ENCODE results near the gene TNFRSF1A.

Gene TNFRSF1A

DNA sequence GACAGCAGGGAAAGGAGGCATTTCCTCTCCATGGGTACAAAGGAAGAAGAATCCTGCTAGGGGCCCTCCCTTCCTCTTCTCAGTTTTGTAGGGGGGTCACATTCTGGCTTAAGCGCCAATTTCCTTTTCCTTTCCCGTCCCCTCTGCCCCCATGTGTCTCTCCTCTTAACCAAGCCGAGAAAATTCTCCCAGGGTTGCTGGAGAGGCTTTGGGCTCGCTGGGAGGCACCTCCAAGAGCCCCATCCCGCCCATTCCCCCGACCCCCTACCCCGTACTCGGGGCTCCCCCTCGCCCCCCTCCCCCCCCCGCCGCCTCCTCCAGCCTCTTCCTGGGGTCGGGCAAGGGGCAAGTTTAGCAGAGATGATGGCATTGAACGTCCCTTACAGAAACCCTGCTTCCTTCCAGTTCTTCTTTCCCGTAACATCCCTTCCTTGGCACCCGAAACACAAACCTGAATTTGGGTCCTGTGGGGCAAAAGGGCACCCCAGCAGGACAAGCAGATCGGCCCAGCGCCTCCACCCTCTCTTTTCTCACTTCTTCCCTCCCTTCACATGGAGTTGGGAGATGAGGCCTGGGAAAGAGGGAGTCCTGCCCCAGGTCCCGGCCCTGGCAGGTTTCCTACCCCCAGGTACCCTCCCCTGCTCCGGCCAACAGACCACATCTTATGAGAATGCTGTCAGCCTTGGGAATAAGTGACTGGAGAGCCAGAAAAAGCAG lies 17.7 kb downstream of the TNFRSF1A start:
- DNase-seq (ENCODE audit: low read depth in 2 of 2), result no peak

DNA sequence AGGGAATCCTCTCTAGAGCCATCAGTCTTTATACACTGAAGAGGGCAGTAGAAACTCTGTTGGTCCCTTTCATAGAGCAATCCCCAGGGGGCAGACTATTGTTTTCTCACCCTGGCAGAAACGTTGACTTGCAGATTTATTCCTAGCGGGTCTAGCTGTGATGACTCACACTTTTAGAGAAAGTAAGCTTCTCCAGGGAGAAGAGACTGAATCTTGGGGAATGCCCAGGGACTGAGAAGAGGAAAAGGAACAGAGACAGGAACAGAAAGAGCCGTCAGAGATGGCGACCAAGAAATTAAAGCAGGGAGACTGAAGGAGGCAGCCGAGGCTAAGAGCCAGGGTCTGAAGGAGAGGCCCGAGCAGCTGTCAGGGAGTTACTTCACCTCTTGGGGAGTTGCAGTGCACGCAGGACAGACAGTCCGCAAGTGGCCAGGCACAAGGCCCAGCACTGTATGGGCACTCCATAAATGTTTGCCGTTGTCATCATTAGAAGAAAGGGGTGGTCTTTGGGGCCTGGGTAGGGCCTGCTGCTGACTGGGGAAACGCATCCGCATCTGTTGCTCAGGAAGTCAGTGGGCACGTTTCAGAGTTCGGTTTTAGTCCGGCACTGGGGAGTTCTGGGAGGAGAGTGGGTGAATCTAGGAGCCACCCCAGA lies 18.4 kb downstream of the TNFRSF1A start:
- DNase-seq (ENCODE audit: low read depth in 2 of 2), result no peak

DNA sequence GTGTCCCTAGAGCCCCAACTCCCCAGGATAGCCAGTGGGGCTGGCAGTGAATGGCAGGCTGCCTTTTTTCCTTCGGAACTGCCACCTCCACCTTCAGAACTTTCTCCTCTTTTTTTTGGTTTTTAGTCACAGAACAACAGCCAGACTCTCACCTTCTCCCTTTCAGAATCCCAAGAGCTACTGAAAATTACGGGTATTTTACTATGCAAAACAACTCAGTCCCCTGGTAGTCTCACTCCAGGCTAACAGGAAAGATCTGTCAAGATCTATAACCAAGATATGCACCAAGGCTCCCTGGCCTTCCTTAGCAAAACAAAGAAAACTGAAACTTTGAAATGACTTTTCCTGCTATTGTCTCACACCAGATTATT lies 18.9 kb downstream of the TNFRSF1A start:
- no peak for DNase-seq (ENCODE audit: low read depth in 2 of 2)

DNA sequence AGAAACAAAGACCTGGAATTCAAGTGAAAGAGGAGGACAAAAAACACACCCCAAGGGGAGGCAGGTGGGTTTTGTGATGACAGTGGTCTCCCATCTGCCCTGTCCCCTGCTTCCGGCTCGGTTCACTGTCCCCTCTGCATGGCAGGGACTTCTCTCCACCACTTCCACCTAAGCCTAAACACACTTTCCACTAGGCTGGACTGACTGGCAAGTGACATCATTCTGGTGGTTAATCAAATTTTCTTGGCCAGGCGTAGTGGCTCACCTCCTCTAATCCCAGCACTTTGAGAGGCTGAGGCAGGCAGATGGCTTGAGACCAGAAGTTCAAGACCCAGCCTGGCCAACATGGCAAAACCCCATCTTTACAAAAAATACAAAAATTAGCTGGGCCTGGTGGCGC lies 19.5 kb downstream of the TNFRSF1A start:
- DNase-seq (ENCODE audit: low read depth in 2 of 2), result no peak

DNA sequence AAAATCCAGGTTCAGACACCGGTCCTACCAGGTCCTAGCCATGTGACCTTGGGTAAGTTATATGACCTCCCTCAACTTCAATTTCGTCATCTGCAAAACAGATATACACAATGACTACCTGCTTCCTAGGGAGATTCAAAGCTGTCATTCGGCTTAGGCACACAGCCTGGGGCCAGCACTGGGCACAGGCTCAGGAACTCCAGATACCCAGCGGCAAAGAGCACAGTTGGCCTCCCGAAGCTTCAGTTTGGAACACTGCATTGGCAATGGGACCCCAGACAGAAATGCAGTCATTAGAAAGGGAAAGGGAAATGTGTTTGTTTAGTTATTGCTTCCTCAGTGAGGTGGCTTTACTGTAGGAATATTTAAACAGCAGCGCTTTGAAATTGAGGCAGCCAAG lies 20.0 kb downstream of the TNFRSF1A start:
- no peak for DNase-seq (ENCODE audit: low read depth in 2 of 2)

DNA sequence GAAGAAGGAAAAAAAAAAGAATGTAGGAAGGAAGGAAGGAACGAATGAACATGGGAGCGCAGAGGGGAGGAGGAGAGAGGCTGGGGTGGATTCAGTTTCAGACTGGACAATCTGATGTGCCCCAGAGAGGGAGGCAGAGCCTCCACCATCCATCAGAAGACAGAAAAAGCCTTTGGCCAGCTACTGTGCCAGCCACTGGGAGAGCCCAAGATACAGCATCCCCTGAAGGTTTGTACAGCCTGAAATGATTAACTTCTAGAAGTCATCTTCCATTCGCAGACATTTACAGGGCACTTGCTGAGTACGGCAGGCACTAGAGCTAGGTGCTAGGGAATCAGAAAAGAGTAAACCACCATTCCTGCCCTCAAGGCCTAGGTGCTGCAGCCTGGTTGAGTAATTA lies 22.4 kb downstream of the TNFRSF1A start:
- no peak for DNase-seq (ENCODE audit: low read depth in 2 of 2)

DNA sequence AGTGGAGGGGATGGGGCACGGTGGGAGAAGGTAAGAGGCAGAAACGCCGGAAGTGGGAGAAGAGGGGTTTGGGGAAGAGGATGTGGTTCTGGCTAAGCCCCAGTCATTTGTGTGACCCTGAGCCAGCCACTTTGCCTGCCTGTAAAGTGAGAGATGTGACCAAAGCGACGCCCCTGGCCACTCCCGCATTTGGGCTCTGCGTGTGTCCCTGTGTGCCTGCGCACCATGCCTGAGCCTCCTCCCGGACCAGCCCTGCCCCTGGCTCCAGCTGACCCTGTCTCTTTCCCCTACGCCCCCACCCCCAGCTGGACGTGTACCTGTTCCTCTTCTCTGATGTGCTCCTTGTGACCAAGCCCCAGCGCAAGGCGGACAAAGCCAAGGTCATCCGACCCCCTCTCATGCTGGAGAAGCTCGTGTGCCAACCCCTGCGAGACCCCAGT lies 23.4 kb downstream of the TNFRSF1A start:
- DNase-seq (ENCODE audit: low read depth in 2 of 2), result no peak

DNA sequence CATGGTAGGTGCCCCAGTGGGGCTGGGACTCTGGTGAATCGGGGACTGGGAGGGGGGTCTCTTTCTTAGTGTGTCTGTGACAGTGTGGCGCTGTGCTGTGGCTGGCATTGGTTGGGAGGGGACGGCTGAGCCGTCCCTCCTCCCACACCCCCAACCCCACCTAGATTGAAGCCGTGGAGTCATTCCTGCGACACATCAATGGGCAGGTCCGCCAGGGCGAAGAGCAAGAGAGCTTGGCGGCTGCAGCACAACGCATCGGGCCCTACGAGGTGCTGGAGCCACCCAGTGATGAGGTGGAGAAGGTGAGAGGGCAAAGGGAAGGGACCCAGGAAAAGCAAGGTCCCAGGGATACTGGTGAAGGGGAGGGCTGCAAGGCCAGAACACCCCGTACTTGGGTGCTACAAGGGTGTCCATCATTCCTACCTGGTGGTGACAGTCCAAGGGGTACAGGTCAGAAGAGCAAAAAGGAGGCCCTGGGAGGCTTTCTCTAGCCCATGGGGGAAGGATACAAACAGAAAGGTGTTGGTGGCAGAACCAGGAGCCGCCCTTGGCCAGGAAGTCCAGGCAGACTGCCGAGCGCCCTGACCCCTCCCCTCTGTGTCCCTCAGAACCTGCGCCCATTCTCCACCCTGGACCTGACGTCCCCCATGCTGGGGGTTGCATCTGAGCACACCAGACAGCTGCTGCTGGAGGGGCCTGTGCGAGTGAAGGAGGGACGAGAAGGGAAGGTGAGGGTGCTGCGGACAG lies 24.0 kb downstream of the TNFRSF1A start:
- DNase-seq (ENCODE audit: low read depth in 2 of 2), result no peak

DNA sequence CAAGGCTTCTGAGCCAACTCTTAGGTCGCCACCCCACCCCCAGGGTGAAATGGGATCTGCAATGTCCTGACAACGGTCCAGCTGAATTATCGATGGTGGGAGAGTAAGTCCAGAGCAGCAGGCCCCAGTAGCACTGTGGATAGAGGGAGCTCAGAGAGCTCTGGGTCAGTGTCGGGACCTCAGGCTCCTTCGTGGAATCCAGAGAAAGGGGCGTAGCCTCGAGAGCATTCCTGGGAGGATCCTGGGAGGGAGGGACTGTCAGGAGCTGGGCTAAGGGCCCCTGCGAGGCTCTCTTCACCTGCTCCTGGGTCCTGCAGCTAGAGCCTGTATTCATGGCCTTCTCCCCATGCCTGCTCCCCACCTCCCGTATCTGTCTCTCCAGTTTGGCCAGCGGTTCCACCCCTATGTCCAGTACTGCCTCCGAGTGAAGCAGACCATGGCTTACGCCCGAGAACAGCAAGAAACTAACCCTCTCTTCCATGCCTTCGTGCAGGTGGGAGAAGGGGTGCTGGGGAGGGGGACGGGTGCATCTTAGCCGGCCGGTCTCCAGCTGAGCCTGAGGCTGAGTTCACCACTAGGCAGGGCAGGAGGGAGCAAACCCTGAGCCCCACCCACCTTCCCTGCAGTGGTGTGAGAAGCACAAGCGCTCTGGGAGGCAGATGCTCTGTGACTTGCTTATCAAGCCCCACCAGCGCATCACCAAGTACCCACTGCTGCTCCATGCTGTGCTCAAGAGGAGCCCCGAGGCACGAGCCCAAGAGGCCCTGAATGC lies 24.8 kb downstream of the TNFRSF1A start:
- no peak for DNase-seq (ENCODE audit: low read depth in 2 of 2)

DNA sequence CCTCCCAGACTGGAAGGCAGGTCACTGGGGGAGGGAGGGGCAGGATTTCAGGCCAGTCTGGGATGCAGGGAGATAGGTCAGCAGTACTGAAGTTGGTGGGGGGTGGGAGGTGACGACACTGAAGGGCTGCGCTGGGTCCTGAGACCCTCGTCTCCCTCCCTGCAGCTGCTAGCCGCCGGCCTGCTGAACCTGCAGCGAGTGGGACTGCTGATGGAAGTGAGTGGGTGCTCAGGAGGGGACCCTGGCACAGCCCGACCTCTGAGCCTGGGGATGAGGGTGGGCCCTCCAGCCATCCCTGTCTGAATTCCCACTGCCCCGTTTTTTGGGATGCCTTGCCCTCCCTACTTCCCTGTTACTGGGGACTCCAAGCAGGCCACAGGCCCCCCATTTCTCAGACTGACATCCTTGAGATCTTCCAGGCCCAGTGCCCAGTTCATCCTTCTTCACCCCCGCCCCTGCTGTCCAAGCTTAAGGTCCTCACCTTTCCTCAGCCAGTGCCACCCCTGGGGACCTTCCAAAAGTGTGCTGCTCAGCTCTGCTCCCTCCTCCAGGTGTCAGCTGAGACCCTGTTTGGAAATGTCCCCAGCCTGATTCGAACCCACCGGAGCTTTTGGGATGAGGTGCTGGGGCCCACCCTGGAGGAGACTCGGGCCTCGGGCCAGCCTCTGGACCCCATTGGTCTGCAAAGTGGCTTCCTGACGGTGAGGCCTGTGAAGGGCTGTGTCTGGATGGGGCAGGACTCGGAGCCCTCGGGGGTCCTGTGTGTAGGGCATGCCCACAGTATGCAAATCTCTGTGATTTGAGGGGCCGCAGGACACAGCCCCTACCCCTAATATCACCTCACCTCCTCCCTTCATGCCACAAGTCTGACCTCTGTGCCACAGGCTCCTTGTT lies 25.9 kb downstream of the TNFRSF1A start:
- DNase-seq (ENCODE audit: low read depth in 2 of 2), result no peak

DNA sequence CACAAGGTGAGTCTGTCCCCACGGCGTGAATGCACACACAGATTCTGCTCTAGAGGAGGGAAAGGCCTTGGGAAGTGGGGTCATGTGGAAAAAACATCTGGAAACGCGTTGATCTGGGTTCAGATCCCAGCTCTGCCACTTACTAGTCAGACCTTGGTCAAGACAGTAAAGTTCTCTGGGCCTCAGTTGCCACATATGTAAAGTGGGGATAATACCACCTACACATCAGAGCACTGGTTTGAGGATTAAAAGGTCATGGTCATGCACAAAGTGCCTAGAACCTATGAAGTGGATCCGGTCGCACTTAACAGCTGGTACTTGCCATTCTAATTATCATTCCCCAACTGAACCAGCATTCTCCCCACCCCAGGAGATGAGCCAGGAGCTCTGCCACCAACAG lies 26.7 kb downstream of the TNFRSF1A start:
- no peak for DNase-seq (ENCODE audit: low read depth in 2 of 2)

DNA sequence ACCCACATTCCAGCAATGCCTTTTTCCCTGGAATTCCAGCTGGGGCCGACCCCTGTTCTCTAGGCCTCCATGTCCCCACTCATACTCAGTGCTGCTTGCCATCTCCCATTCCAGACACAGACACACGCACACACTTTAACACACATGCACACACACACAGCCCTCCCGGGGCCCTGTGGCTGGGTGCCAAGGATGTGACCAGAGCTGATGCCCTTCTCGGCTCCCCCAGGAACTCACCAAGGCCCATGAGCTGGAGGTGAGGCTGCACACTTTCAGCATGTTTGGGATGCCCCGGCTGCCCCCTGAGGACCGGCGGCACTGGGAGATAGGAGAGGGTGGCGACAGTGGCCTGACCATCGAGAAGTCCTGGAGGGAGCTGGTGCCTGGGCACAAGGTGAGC lies 27.1 kb downstream of the TNFRSF1A start:
- no peak for DNase-seq (ENCODE audit: low read depth in 2 of 2)

DNA sequence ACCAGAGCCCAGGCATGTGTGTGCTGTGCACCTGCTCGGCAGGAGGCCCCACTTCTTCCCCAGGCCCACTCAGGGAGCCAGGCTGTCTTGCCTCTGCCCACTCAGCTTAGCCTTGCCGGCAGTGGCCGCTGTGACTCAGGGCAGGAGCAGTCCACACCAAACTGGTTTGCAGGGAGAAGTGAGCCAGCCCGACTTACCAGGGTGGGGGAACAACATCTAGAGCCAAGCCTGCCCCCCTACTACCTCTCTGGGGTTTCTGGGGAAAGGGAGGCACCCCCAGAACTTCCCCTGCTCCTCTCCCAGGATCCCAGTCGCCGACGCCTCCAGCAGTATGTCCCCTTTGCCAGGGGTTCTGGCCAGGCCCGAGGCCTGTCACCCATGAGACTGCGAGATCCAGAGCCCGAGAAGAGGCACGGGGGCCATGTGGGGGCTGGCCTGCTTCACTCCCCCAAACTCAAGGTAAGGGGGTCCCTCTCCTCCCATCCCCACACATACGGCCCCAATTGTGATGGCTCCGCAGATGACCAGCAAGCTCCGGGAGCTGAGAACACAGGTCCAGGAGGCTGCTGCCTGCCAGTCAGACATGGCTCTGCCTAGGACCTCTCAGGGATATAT lies 28.4 kb downstream of the TNFRSF1A start:
- no peak for DNase-seq (ENCODE audit: low read depth in 2 of 2)

DNA sequence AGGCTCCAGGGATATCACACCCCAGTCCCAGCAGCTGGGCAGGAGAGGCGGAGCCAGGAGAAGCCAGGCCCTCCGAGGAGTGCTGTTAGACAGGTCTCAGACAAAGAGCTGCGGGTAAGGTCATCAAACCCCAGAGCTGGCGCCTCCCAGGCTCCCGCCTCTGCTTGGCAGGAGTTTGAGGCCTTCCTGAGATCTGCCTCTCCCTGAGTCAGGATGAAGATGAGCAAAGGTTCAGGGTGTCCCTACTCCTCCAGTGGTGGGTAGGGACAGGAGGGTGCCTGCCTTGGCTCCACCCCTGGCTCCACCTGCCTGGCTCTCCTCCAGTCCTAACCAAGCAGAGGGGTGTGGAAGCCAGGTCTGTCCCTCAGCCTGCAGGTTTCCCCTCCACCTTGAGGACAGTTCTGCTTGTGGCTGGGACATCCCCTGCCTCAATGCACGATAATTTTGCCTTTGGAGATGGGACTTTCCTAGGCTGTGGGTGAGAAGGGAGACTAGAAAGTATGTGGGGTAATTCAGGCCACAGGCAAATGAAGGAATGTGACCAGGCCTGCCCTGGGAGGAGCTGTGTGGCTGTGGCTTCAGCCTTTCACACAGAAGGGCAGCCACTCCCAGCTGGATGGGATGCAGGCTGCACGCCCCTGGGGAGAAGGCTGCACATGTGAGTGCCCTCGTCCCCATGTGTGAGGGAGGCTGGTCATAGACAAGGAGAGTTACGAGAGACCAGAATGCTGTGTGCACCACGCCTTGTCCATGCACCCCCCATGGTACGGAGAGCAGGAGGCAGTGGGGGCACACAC lies 29.1 kb downstream of the TNFRSF1A start:
- DNase-seq (ENCODE audit: low read depth in 2 of 2), result no peak

DNA sequence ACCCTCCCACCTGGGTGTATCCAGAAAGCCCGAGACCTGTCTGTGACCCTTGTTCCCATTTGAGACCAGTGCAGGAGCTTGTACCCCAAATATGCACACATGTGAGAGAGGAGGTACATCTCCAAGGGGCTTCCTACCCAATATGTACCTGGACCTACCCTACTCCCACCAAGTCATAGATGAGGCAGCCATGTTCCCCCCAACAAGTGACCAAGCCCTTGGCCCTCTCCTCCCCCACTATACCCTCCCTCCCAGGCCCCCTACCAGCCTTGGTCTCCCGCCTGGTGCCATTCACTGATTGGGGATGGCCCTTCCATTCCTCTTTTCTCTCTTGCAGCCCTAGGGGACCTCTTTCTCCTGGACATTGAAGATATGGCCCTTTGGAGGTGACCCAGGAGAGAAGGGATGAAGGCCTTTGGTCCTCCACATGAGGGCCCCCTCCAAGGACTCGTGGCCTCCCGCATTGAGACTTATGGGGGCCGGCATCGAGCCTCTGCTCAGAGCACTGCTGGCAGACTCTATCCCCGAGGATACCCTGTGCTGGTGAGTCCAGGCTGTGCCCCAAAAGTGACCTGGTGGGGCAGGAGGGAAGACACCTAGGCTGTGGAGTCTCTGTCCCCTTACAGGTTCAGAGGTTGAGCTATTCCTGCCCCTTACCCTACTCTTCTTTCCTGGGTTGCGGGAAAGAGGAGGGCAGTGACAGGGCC lies 29.9 kb downstream of the TNFRSF1A start:
- DNase-seq (ENCODE audit: low read depth in 2 of 2), result no peak

DNA sequence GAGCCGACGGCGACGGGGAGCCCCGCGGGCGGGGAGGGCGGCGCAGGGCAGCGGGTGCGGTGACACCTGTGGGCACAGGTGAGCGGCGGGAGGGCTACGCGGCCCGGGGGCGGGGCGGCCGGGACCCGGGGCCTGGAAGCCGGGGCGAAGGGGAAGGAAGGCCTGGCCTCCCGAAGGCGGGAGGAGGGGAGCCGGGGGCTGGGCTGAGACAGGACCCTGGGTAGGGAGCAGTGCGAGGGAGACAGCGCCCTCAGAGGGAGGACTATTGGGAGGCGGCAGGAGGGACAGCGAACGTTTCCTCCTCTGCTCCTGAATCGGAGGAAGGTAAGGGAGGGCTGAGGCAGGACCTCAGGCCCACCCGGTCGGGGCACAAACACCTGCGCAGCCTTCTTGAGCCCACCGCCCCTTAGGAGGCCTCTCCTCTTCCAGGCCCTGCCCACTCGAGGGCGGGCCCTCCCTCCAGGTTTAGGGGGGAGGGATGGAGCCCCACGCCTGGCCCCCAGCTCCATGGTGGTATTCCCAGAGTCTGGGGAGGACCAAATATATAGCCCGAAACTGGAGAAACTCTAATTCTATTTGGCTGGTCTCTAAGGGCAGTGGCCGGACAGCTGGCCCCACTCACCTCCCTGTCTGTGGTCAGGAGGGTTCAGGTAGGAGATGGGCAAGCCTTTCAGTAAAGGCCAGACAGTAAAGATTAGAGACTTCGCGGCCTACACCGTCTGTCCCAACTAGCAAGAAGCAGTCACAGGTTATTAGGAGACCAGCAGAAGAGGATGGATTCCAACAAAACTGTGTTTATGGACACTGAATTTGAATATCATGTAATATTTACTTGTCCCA lies 30.9 kb downstream of the TNFRSF1A start:
- DNase-seq (ENCODE audit: low read depth in 2 of 2), result no peak

DNA sequence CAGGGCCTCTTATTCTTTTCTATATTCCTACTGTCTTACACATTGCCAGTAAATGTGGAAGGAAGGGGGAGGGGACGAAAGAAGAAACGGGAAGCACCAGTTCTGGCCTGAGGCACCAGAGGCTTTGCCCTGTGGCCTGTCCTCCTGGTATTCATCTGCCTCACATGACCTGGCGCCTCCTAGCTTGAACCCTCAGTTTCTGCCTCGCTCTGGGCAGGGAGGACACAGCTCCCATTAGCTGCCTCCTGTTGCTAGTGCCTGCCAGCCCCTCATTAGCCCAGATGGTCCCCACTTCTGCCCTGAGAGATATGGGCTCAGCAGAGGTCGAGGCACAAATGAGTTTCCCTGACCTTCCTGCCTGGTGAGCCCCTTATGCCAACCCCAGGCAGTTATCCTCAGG lies 34.3 kb downstream of the TNFRSF1A start:
- no peak for DNase-seq (ENCODE audit: low read depth in 2 of 2)

DNA sequence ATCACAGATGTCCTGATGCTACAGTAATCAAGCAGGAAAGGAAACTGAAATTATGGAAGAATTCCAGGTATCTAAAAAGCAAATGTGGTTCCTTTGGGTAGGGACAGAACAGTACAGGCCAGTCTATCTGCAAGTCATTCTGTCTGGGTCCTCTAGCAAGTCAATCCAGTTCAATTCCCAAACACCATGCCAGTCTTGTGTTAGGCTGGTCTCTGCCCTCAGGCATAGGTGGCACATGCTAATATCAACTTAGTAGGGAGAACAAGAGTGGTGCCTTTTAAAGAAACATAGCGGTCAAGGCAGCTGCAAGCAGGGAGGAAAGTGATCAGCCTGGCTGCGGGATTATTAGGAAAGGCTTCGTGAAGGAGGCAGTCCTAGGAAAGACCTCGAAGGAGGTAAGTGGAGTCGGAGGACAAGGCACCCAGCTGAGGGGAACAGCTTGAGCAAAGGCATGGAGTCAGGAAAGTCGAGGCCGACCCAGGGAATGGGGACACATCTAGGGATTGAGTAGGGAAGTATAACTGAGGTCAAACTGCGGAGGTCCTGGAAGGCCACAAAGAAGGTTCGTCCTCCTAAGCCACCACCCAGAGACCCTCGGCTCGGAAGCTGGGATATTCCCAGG lies 35.2 kb downstream of the TNFRSF1A start:
- no peak for DNase-seq (ENCODE audit: low read depth in 2 of 2)
